Measurements from ENCODE around the gene FADS1. TPM values are rescaled to one million over a fixed set of nuclear protein-coding genes. Genes with fewer than 3 reads are reported as not detected.

Gene FADS1
- total and polyA plus RNA-seq, 2 of the 13 experiments (the other 11 are each of a cell fraction or from before 2014, with no cell fraction given), result 91.8 to 108 TPM

GRCh38 chr11:61860054-61860903, 43.5 kb upstream of the FADS1 start:
- no peak for FAIRE-seq
- DNase-seq (ENCODE audit: low spot score), result no peak
- Histone ChIP-seq H4K20me1 (ENCODE audit: insufficient read depth, low read length) (no peaks in the 10 kb centered on the region), H2AFZ (ENCODE audit: low read length) (no peak overlapping the region), H3K79me2 (ENCODE audit: insufficient read depth, low read length) (no peaks in the 10 kb centered on the region), H3K4me1 (ENCODE audit: insufficient read depth, low read length) (no peaks in the 10 kb centered on the region), H3K4me3 (replicated peaks in 1 of 3; ENCODE audit: insufficient read depth in 1 of 3, low read depth in 2 of 3, low read length in 3 of 3) (no peak overlapping the region), H3K27me3 (ENCODE audit: control insufficient read depth in 1 of 2, insufficient read depth in 2 of 2, low read length in 2 of 2) (no peaks in the 10 kb centered on the region), H3K4me2 (ENCODE audit: low read depth, low read length) (no peak overlapping the region), H3K36me3 (replicated peaks in 1 of 2; ENCODE audit: control insufficient read depth in 1 of 2, insufficient read depth in 2 of 2, low read length in 2 of 2) (peaks cover 0 to 24% of the 10 kb centered on the region in 2 experiments; a peak in 4 of 5 replicates), H3K9me3 (ENCODE audit: low read length) (no peaks in the 10 kb centered on the region), H3K27ac (ENCODE audit: extremely low read length, insufficient read depth, low read length) (no peak overlapping the region), H3K9ac (ENCODE audit: insufficient read depth, low read depth, low read length) (no peak overlapping the region)
- 95% methylated on average over 13 of the region's 16 CpGs for WGBS (ENCODE audit: low lambda C conversion rate)
- BruUV-seq (replicated peaks), result no TSS peak
- in situ Hi-C loops (cut with HindIII; ENCODE audit: extremely low pct_ligation_motif_present, low pct_unique_long_range_greater_than_20kb), result no loop called here
- CTCF ChIA-PET (ENCODE audit: low intra/inter-chr PET ratio, low total read pairs), result no interaction called here
- TF ChIP-seq GATAD2A (CRISPR knock-in tag; IDR thresholded peaks at IDR 0.05), result no peak
- no peak for TF ChIP-seq SP4 (CRISPR knock-in tag; IDR thresholded peaks at IDR 0.05)
- no peak for TF ChIP-seq TIGD3 (CRISPR knock-in tag; IDR thresholded peaks at IDR 0.05; ENCODE audit: borderline replicate concordance)
- TF ChIP-seq CREBL2 (CRISPR knock-in tag; IDR thresholded peaks at IDR 0.05; ENCODE audit: borderline replicate concordance), result no peak
- TF ChIP-seq ZHX1 (CRISPR knock-in tag; IDR thresholded peaks at IDR 0.05; ENCODE audit: low read depth), result no peak
- TF ChIP-seq RNF2 (conservative IDR thresholded peaks at IDR 0.05; ENCODE audit: low read depth), result no peak
- TF ChIP-seq ZBTB4 (CRISPR knock-in tag; IDR thresholded peaks at IDR 0.05; ENCODE audit: borderline replicate concordance), result no peak
- no peak for TF ChIP-seq ZNF362 (CRISPR knock-in tag; IDR thresholded peaks at IDR 0.05; ENCODE audit: borderline replicate concordance)
- no peak for TF ChIP-seq ZNF737 (CRISPR knock-in tag; IDR thresholded peaks at IDR 0.05; ENCODE audit: borderline replicate concordance)
- TF ChIP-seq BRCA1 (CRISPR knock-in tag; IDR thresholded peaks at IDR 0.05), result no peak
- no peak for TF ChIP-seq RXRA (CRISPR knock-in tag; IDR thresholded peaks at IDR 0.05)
- no peak for TF ChIP-seq POGZ (CRISPR knock-in tag; IDR thresholded peaks at IDR 0.05)
- POLR2A ChIA-PET, result no interaction called here
- ATAC-seq, result no peak
- intact Hi-C loops (cut with micrococcal nuclease; ENCODE audit: unreplicated experiment), result no loop called here

Measured in HepG2 (cell line).